GM23338 (cell line): ENCODE results near the gene SUN3. TPM values are rescaled to one million over a fixed set of nuclear protein-coding genes. Genes with fewer than 3 reads are reported as not detected.

Source experiments
- ATAC-seq: fragments of 200-7000 bp; cut with Tn5 transposase; 3 replicates; pipeline ENCODE4 v1.9.1; 2020
- DNase-seq: peaks from one replicate; pipeline ENCODE4 v3.0.0-alpha.2; 2015; ENCODE audit warnings: low spot score
- H2AFZ ChIP-seq: fragments of 200-600 bp; sonication (generic); 2 replicates; pipeline ENCODE4 v1.8.0; 2016; ENCODE audit warnings: antibody characterized with exemption, mild to moderate bottlenecking, moderate library complexity
- H3F3A ChIP-seq: fragments of 200-600 bp; sonication (generic); replicated peaks from 2 replicates; pipeline ENCODE4 v1.8.0; 2017; ENCODE audit warnings: antibody characterized with exemption, mixed run types, low read depth
- H3K27ac ChIP-seq: fragments of 200-600 bp; sonication (generic); 2 replicates; pipeline ENCODE4 v1.6.1; 2016; ENCODE audit warnings: low read depth
- H3K27me3 ChIP-seq: fragments of 200-600 bp; sonication (generic); 2 replicates; pipeline ENCODE4 v1.8.0; 2016; ENCODE audit warnings: mild to moderate bottlenecking, mixed run types, moderate library complexity; ENCODE audit not compliant: insufficient read depth
- H3K36me3 ChIP-seq: fragments of 200-600 bp; sonication (generic); 2 replicates; pipeline ENCODE4 v1.8.0; 2016; ENCODE audit warnings: mild to moderate bottlenecking; ENCODE audit not compliant: insufficient read depth
- H3K4me1 ChIP-seq: fragments of 200-600 bp; sonication (generic); 2 replicates; pipeline ENCODE4 v1.8.0; 2016; ENCODE audit warnings: mild to moderate bottlenecking, moderate library complexity; ENCODE audit not compliant: insufficient read depth
- H3K4me2 ChIP-seq: fragments of 200-600 bp; sonication (generic); 2 replicates; pipeline ENCODE4 v1.7.1; 2017; ENCODE audit warnings: mixed run types
- H3K4me3 ChIP-seq: fragments of 200-600 bp; sonication (generic); 2 replicates; pipeline ENCODE4 v1.6.1; 2016; ENCODE audit warnings: mixed run types
- H3K79me2 ChIP-seq: fragments of 200-600 bp; sonication (generic); replicated peaks from 2 replicates; pipeline ENCODE4 v1.8.0; 2017; ENCODE audit warnings: mild to moderate bottlenecking; ENCODE audit not compliant: insufficient read depth
- H3K9me2 ChIP-seq: fragments of 200-600 bp; sonication (generic); 2 replicates; pipeline ENCODE4 v1.8.0; 2017; ENCODE audit not compliant: insufficient read depth
- H4K20me1 ChIP-seq: fragments of 200-600 bp; sonication (generic); replicated peaks from 2 replicates; pipeline ENCODE4 v1.8.0; 2017; ENCODE audit warnings: mild to moderate bottlenecking; ENCODE audit not compliant: insufficient read depth
- H3K27ac Mint-ChIP-seq: 2 replicates; pipeline ENCODE4 v1.8.0; 2020; ENCODE audit warnings: inconsistent platforms, mild to moderate bottlenecking, moderate library complexity, mixed read lengths
- H3K27me3 Mint-ChIP-seq: 3 replicates; pipeline ENCODE4 v1.8.0; 2022; ENCODE audit warnings: low read depth, mild to moderate bottlenecking, moderate library complexity, mixed read lengths, inconsistent platforms; ENCODE audit not compliant: insufficient read depth, poor library complexity
- H3K36me3 Mint-ChIP-seq: 3 replicates; pipeline ENCODE4 v1.8.0; 2021; ENCODE audit warnings: low read depth, mild to moderate bottlenecking, inconsistent platforms, moderate library complexity, mixed read lengths
- H3K4me1 Mint-ChIP-seq: 3 replicates; pipeline ENCODE4 v1.8.0; 2020; ENCODE audit warnings: mild to moderate bottlenecking, inconsistent platforms, mixed read lengths
- H3K4me3 Mint-ChIP-seq: 3 replicates; pipeline ENCODE4 v1.8.0; 2021; ENCODE audit warnings: moderate library complexity, mild to moderate bottlenecking, inconsistent platforms, mixed read lengths
- H3K9me3 Mint-ChIP-seq: 3 replicates; pipeline ENCODE4 v1.8.0; 2020; ENCODE audit warnings: moderate library complexity, mild to moderate bottlenecking, inconsistent platforms, mixed read lengths
- ETS1 ChIP-seq: IDR thresholded peaks from 2 replicates; pipeline ENCODE4 v1.6.1; 2016; ENCODE audit warnings: antibody characterized with exemption
- EZH2 ChIP-seq: fragments of 200-600 bp; sonication (generic); IDR thresholded peaks from one replicate; pipeline ENCODE4 v1.8.0; 2017; ENCODE audit warnings: antibody characterized with exemption, mild to moderate bottlenecking, low read depth; ENCODE audit not compliant: unreplicated experiment
- EZH2phosphoT487 ChIP-seq: fragments of 200-600 bp; sonication (generic); IDR thresholded peaks from one replicate; pipeline ENCODE4 v1.8.1; 2018; ENCODE audit warnings: antibody characterized with exemption; ENCODE audit not compliant: unreplicated experiment
- JUNB ChIP-seq: IDR thresholded peaks from one replicate; pipeline ENCODE4 v1.6.1; 2016; ENCODE audit warnings: antibody characterized with exemption; ENCODE audit not compliant: unreplicated experiment
- NANOG ChIP-seq: IDR thresholded peaks from 2 replicates; pipeline ENCODE4 v1.6.1; 2016; ENCODE audit warnings: antibody characterized with exemption, borderline replicate concordance
- POLR2AphosphoS5 ChIP-seq: IDR thresholded peaks from 2 replicates; pipeline ENCODE4 v1.6.1; 2016; ENCODE audit warnings: antibody characterized with exemption, low read depth
- REST ChIP-seq: IDR thresholded peaks from one replicate; pipeline ENCODE4 v1.6.1; 2018; ENCODE audit warnings: antibody characterized with exemption; ENCODE audit not compliant: unreplicated experiment
- STAT1 ChIP-seq: IDR thresholded peaks from one replicate; pipeline ENCODE4 v1.6.1; 2016; ENCODE audit warnings: antibody characterized with exemption; ENCODE audit not compliant: unreplicated experiment
- ZNF114 ChIP-seq: fragments of 250-450 bp; sonication (Bioruptor Pico); IDR thresholded peaks from 2 replicates; pipeline ENCODE4 v1.5.0; 2020; ENCODE audit warnings: mild to moderate bottlenecking, moderate library complexity
- ZNF331 ChIP-seq: fragments of 250-450 bp; sonication (Bioruptor Pico); IDR thresholded peaks from 2 replicates; pipeline ENCODE4 v1.5.0; 2020; ENCODE audit warnings: low read depth, mild to moderate bottlenecking, moderate library complexity
- ZNF462 ChIP-seq: fragments of 250-450 bp; sonication (Bioruptor Pico); IDR thresholded peaks from 2 replicates; pipeline ENCODE4 v1.5.0; 2020; ENCODE audit warnings: mild to moderate bottlenecking, moderate library complexity
- polyA plus RNA-seq: library from polyadenylated mRNA; unstranded; fragments of >200 nt; fragmentation: Nextera tagmentation; extraction: Ambion mirVana; gene quantifications from 2 replicates; pipeline ENCODE4 v1.2.1, GENCODE V29; 2016
- total RNA-seq: library from RNA; depleted of rRNA; stranded (reverse); fragments of >200 nt; shearing (Covaris generic); gene quantifications from 2 replicates; pipeline ENCODE4 v1.2.3, GENCODE V29; 2014

The SUN3 gene
- total and polyA plus RNA-seq, 2 experiments from 2014 or later, result 0.52 TPM; not detected in 1

GRCh38 chr7:48046458-48046857 lies 17.6 kb upstream of the SUN3 start:
- peak; percentile 10 for DNase-seq
- H3K9me3 Mint-ChIP-seq, result no peaks in the 10 kb centered on the region
- H3K27ac Mint-ChIP-seq, result no peak overlapping the region
- peaks cover 3% of the 10 kb centered on the region for H3K9me2 ChIP-seq
- H3K4me1 Mint-ChIP-seq, result peaks cover 16% of the 10 kb centered on the region
- peaks cover 7% of the 10 kb centered on the region for H3K27me3 Mint-ChIP-seq
- no peaks in the 10 kb centered on the region for H3K79me2 ChIP-seq
- no peaks in the 10 kb centered on the region for H3F3A ChIP-seq
- H2AFZ ChIP-seq, result peak overlapping the region; percentile 74; the same call in 1 of the 2 replicates
- H3K4me3 Mint-ChIP-seq, result no peak overlapping the region
- peaks cover 13% of the 10 kb centered on the region for H3K4me1 ChIP-seq
- no peak overlapping the region for H3K4me3 ChIP-seq
- no peaks in the 10 kb centered on the region for H4K20me1 ChIP-seq
- no peaks in the 10 kb centered on the region for H3K27me3 ChIP-seq
- H3K36me3 ChIP-seq, result no peaks in the 10 kb centered on the region
- H3K4me2 ChIP-seq, result no peak overlapping the region
- ATAC-seq, result no peak
- TF ChIP-seq EZH2phosphoT487, result no peak
- no peaks in the 10 kb centered on the region for H3K36me3 Mint-ChIP-seq
- no peak overlapping the region for H3K27ac ChIP-seq

GRCh38 chr7:48045195-48045765 lies 16.4 kb upstream of the SUN3 start:
- no peaks in the 10 kb centered on the region for H3K36me3 ChIP-seq
- no peaks in the 10 kb centered on the region for H3K27me3 ChIP-seq
- no peak overlapping the region for H3K27ac Mint-ChIP-seq
- H3F3A ChIP-seq, result no peaks in the 10 kb centered on the region
- DNase-seq, result no peak
- H3K4me3 Mint-ChIP-seq, result no peak overlapping the region
- H3K9me2 ChIP-seq, result peaks cover 3% of the 10 kb centered on the region
- no peaks in the 10 kb centered on the region for H3K9me3 Mint-ChIP-seq
- no peak overlapping the region for H3K4me3 ChIP-seq
- peaks cover 24% of the 10 kb centered on the region for H3K4me1 ChIP-seq
- no peaks in the 10 kb centered on the region for H3K79me2 ChIP-seq
- no peaks in the 10 kb centered on the region for H4K20me1 ChIP-seq
- H2AFZ ChIP-seq, result no peak overlapping the region
- H3K4me1 Mint-ChIP-seq, result peaks cover 28% of the 10 kb centered on the region
- ATAC-seq, result no peak
- no peak overlapping the region for H3K4me2 ChIP-seq
- H3K27me3 Mint-ChIP-seq, result peaks cover 9% of the 10 kb centered on the region
- H3K27ac ChIP-seq, result no peak overlapping the region
- no peaks in the 10 kb centered on the region for H3K36me3 Mint-ChIP-seq
- TF ChIP-seq REST, result no peak
- TF ChIP-seq EZH2, result no peak
- TF ChIP-seq JUNB, result no peak
- TF ChIP-seq POLR2AphosphoS5, result no peak
- TF ChIP-seq NANOG, result no peak
- TF ChIP-seq ZNF114 (CRISPR knock-in tag), result no peak
- TF ChIP-seq ETS1, result no peak
- TF ChIP-seq ZNF462 (CRISPR knock-in tag), result no peak
- no peak for TF ChIP-seq EZH2phosphoT487
- TF ChIP-seq STAT1, result no peak
- TF ChIP-seq ZNF331 (CRISPR knock-in tag), result no peak
